Measurements from ENCODE around the gene GIPR.
"Not testable (repeated sequence)": the region's sequence is repeated elsewhere in the genome, so short reads cannot be mapped to it uniquely, and the experiment has no call there.

Gene GIPR

GRCh38 chr19:45693106-45693788 is 25.2 kb downstream of the GIPR start:
- DNase-seq: no peak

- DNase-seq: no peak
Measured at GRCh38 chr19:45701676-45702075, 33.7 kb downstream of the GIPR start.

GRCh38 chr19:45705115-45705514 is 37.1 kb downstream of the GIPR start:
- no peak for DNase-seq

GRCh38 chr19:45705710-45706415 is 37.8 kb downstream of the GIPR start:
- no peak for DNase-seq

- no peak for DNase-seq
Measured at GRCh38 chr19:45710356-45711130, 42.5 kb downstream of the GIPR start.

GRCh38 chr19:45711851-45712698 is 44.1 kb downstream of the GIPR start:
- no peak for DNase-seq

GRCh38 chr19:45712699-45713067 is 44.7 kb downstream of the GIPR start:
- no peak for DNase-seq

- DNase-seq: no peak
Measured at GRCh38 chr19:45713141-45713540, 45.1 kb downstream of the GIPR start.

- DNase-seq: no peak
Measured at GRCh38 chr19:45715139-45715538, 47.1 kb downstream of the GIPR start.

- no peak for DNase-seq
Measured at GRCh38 chr19:45716359-45717130, 48.5 kb downstream of the GIPR start.

- DNase-seq: peak; percentile 89
Measured at GRCh38 chr19:45717131-45717982, 49.3 kb downstream of the GIPR start.

GRCh38 chr19:45717983-45718650 is 50.1 kb downstream of the GIPR start:
- no peak for DNase-seq

GRCh38 chr19:45720065-45720464 is 52.0 kb downstream of the GIPR start:
- not testable (repeated sequence) for DNase-seq

GRCh38 chr19:45728683-45729082 is 60.7 kb downstream of the GIPR start:
- DNase-seq: not testable (repeated sequence)

GRCh38 chr19:45729800-45730290 is 61.8 kb downstream of the GIPR start:
- DNase-seq: no peak

GRCh38 chr19:45730368-45731288 is 62.6 kb downstream of the GIPR start, which contains the start of gene FBXO46:
TSS of gene FBXO46 (minus strand) at chr19:45730896. CDS start at chr19:45713495, 17,401 bp downstream.
- DNase-seq: peak; percentile 92
